Memory B cell (primary cell): Measurements from ENCODE around the gene HOOK1.
"Not testable (repeated sequence)": the region's sequence is repeated elsewhere in the genome, so short reads cannot be mapped to it uniquely, and the experiment has no call there.

Source experiments
- ATAC-seq: fragments of 150-1000 bp; cut with Tn5 transposase; 2 replicates; pipeline ENCODE4 v1.10.0; 2021; ENCODE audit warnings: low read depth, mild to moderate bottlenecking, moderate library complexity
- DNase-seq, 2 donors: peaks; one replicate each; pipeline ENCODE4 v3.0.0; 2022; ENCODE audit warnings: low spot score in 2 of 2
- H3K27ac Mint-ChIP-seq: one replicate; pipeline ENCODE4 v1.8.0; 2022; ENCODE audit warnings: mild to moderate bottlenecking, moderate library complexity, mixed read lengths
- H3K27me3 Mint-ChIP-seq: one replicate; pipeline ENCODE4 v1.8.0; 2022; ENCODE audit warnings: mixed read lengths
- H3K36me3 Mint-ChIP-seq: one replicate; pipeline ENCODE4 v1.8.0; 2022; ENCODE audit warnings: mild to moderate bottlenecking, mixed read lengths
- H3K4me1 Mint-ChIP-seq: one replicate; pipeline ENCODE4 v1.8.0; 2022; ENCODE audit warnings: mixed read lengths
- H3K4me3 Mint-ChIP-seq: one replicate; pipeline ENCODE4 v1.8.0; 2022; ENCODE audit warnings: mild to moderate bottlenecking, moderate library complexity, mixed read lengths
- H3K9me3 Mint-ChIP-seq: one replicate; pipeline ENCODE4 v1.8.0; 2022; ENCODE audit warnings: mixed read lengths

The HOOK1 gene

GRCh38 chr1:59803458-59804038 lies 11.2 kb upstream of the HOOK1 start:
- no peak for DNase-seq
- Mint-ChIP-seq H3K27me3 (peaks cover 2% of the 10 kb centered on the region), H3K36me3 (peaks cover 3% of the 10 kb centered on the region), H3K27ac (no peak overlapping the region), H3K4me3 (no peak overlapping the region), H3K9me3 (no peaks in the 10 kb centered on the region), H3K4me1 (no peaks in the 10 kb centered on the region)
- no peak for ATAC-seq

GRCh38 chr1:59804301-59804700 lies 10.4 kb upstream of the HOOK1 start:
- DNase-seq (no peak), ATAC-seq (no peak)
- no peaks in the 10 kb centered on the region for H3K4me1 Mint-ChIP-seq
- H3K36me3 Mint-ChIP-seq, result peaks cover 3% of the 10 kb centered on the region
- no peak overlapping the region for H3K4me3 Mint-ChIP-seq
- no peak overlapping the region for H3K27ac Mint-ChIP-seq
- H3K27me3 Mint-ChIP-seq, result peaks cover 6% of the 10 kb centered on the region
- no peaks in the 10 kb centered on the region for H3K9me3 Mint-ChIP-seq

- Mint-ChIP-seq H3K27ac (no peak overlapping the region), H3K27me3 (peaks cover 8% of the 10 kb centered on the region), H3K4me3 (no peak overlapping the region), H3K36me3 (peaks cover 3% of the 10 kb centered on the region), H3K4me1 (no peaks in the 10 kb centered on the region), H3K9me3 (no peaks in the 10 kb centered on the region)
- no peak for DNase-seq
- ATAC-seq, result no peak
Observed at GRCh38 chr1:59805554-59805953, 9.2 kb upstream of the HOOK1 start.

- Mint-ChIP-seq H3K36me3 (no peaks in the 10 kb centered on the region), H3K27ac (peak overlapping the region; percentile 45), H3K27me3 (peaks cover 4% of the 10 kb centered on the region), H3K4me3 (no peak overlapping the region), H3K4me1 (peaks cover 3% of the 10 kb centered on the region), H3K9me3 (no peaks in the 10 kb centered on the region)
- peak; percentile 92 for ATAC-seq
- peak; percentile 66 to 75 for DNase-seq
Observed at GRCh38 chr1:59814180-59814900, 409 bp upstream of the HOOK1 start.

- DNase-seq (no peak), ATAC-seq (no peak)
- Mint-ChIP-seq H3K9me3 (no peaks in the 10 kb centered on the region), H3K27me3 (peaks cover 2% of the 10 kb centered on the region), H3K4me3 (no peak overlapping the region), H3K36me3 (no peaks in the 10 kb centered on the region), H3K27ac (no peak overlapping the region), H3K4me1 (peaks cover 5% of the 10 kb centered on the region)
Observed at GRCh38 chr1:59815892-59816291, 1.1 kb downstream of the HOOK1 start.

- DNase-seq, result no peak
- H3K27me3 Mint-ChIP-seq, result peaks cover 2% of the 10 kb centered on the region
- H3K4me1 Mint-ChIP-seq, result peaks cover 5% of the 10 kb centered on the region
- H3K27ac Mint-ChIP-seq, result no peak overlapping the region
- H3K36me3 Mint-ChIP-seq, result no peaks in the 10 kb centered on the region
- no peaks in the 10 kb centered on the region for H3K9me3 Mint-ChIP-seq
- no peak overlapping the region for H3K4me3 Mint-ChIP-seq
- no peak for ATAC-seq
Observed at GRCh38 chr1:59816318-59816878, 1.6 kb downstream of the HOOK1 start.

- DNase-seq (no peak), ATAC-seq (no peak)
- Mint-ChIP-seq H3K36me3 (no peaks in the 10 kb centered on the region), H3K9me3 (no peaks in the 10 kb centered on the region), H3K4me3 (no peak overlapping the region), H3K27me3 (no peaks in the 10 kb centered on the region), H3K4me1 (peaks cover 2% of the 10 kb centered on the region), H3K27ac (no peak overlapping the region)
Observed at GRCh38 chr1:59819566-59820438, 5.1 kb downstream of the HOOK1 start.

GRCh38 chr1:59827055-59827643 lies 12.4 kb downstream of the HOOK1 start:
- DNase-seq (no peak), ATAC-seq (no peak)
- Mint-ChIP-seq H3K27me3 (no peaks in the 10 kb centered on the region), H3K27ac (no peak overlapping the region), H3K4me3 (no peak overlapping the region), H3K36me3 (peaks cover 7% of the 10 kb centered on the region), H3K4me1 (no peaks in the 10 kb centered on the region), H3K9me3 (no peaks in the 10 kb centered on the region)

GRCh38 chr1:59828160-59828559 lies 13.4 kb downstream of the HOOK1 start:
- H3K27me3 Mint-ChIP-seq, result no peaks in the 10 kb centered on the region
- no peaks in the 10 kb centered on the region for H3K9me3 Mint-ChIP-seq
- no peak overlapping the region for H3K27ac Mint-ChIP-seq
- H3K4me1 Mint-ChIP-seq, result no peaks in the 10 kb centered on the region
- peaks cover 7% of the 10 kb centered on the region for H3K36me3 Mint-ChIP-seq
- DNase-seq, result no peak
- H3K4me3 Mint-ChIP-seq, result no peak overlapping the region
- no peak for ATAC-seq

GRCh38 chr1:59831529-59831928 lies 16.8 kb downstream of the HOOK1 start:
- H3K27me3 Mint-ChIP-seq, result no peaks in the 10 kb centered on the region
- H3K27ac Mint-ChIP-seq, result no peak overlapping the region
- H3K4me1 Mint-ChIP-seq, result no peaks in the 10 kb centered on the region
- no peaks in the 10 kb centered on the region for H3K9me3 Mint-ChIP-seq
- ATAC-seq, result no peak
- peaks cover 7% of the 10 kb centered on the region for H3K36me3 Mint-ChIP-seq
- H3K4me3 Mint-ChIP-seq, result no peak overlapping the region
- no peak for DNase-seq

- no peaks in the 10 kb centered on the region for H3K4me1 Mint-ChIP-seq
- no peak for DNase-seq
Observed at GRCh38 chr1:59833022-59833421, 18.3 kb downstream of the HOOK1 start.

GRCh38 chr1:59833991-59834390 lies 19.2 kb downstream of the HOOK1 start:
- ATAC-seq (no peak), DNase-seq (no peak)
- no peaks in the 10 kb centered on the region for H3K27me3 Mint-ChIP-seq
- H3K36me3 Mint-ChIP-seq, result peaks cover 16% of the 10 kb centered on the region
- H3K4me3 Mint-ChIP-seq, result no peak overlapping the region
- H3K27ac Mint-ChIP-seq, result no peak overlapping the region
- no peaks in the 10 kb centered on the region for H3K4me1 Mint-ChIP-seq
- H3K9me3 Mint-ChIP-seq, result no peaks in the 10 kb centered on the region

More at GRCh38 chr1:59833022-59833421, 18.3 kb downstream of the HOOK1 start:
- Mint-ChIP-seq H3K4me3 (no peak overlapping the region), H3K9me3 (no peaks in the 10 kb centered on the region), H3K27me3 (no peaks in the 10 kb centered on the region), H3K36me3 (peaks cover 11% of the 10 kb centered on the region), H3K27ac (no peak overlapping the region)
- ATAC-seq, result no peak

GRCh38 chr1:59837857-59838256 lies 23.1 kb downstream of the HOOK1 start:
- not testable (repeated sequence) for DNase-seq, H3K4me3 Mint-ChIP-seq, H3K27me3 Mint-ChIP-seq, ATAC-seq, H3K4me1 Mint-ChIP-seq, H3K9me3 Mint-ChIP-seq, H3K27ac Mint-ChIP-seq
- peaks cover 20% of the 10 kb centered on the region for H3K36me3 Mint-ChIP-seq

GRCh38 chr1:59845091-59845490 lies 30.3 kb downstream of the HOOK1 start:
- Mint-ChIP-seq H3K27me3 (no peaks in the 10 kb centered on the region), H3K9me3 (peaks cover 1% of the 10 kb centered on the region), H3K36me3 (peaks cover 27% of the 10 kb centered on the region), H3K4me3 (no peak overlapping the region), H3K4me1 (no peaks in the 10 kb centered on the region), H3K27ac (no peak overlapping the region)
- ATAC-seq (no peak), DNase-seq (no peak)
